ENCODE results near the gene NFX1.

Gene NFX1

GRCh38 chr9:33290247-33291030 is at the start of gene NFX1:
Gene NFX1, plus strand, starts transcription at chr9:33290516. Its CDS starts 57 bp downstream, at chr9:33290573.
- peak; percentile 97 for DNase-seq (ENCODE audit: low read depth)

- DNase-seq (ENCODE audit: low read depth) = no peak
Measured at GRCh38 chr9:33241298-33241697, 49.0 kb upstream of the NFX1 start.

GRCh38 chr9:33242609-33243134 is 47.6 kb upstream of the NFX1 start:
- no peak for DNase-seq (ENCODE audit: low read depth)

GRCh38 chr9:33244137-33244784 is 46.1 kb upstream of the NFX1 start:
- no peak for DNase-seq (ENCODE audit: low read depth)

- no peak for DNase-seq (ENCODE audit: low read depth)
Measured at GRCh38 chr9:33245341-33245740, 45.0 kb upstream of the NFX1 start.

- no peak for DNase-seq (ENCODE audit: low read depth)
Measured at GRCh38 chr9:33246269-33246860, 44.0 kb upstream of the NFX1 start.

- no peak for DNase-seq (ENCODE audit: low read depth)
Measured at GRCh38 chr9:33248606-33249005, 41.7 kb upstream of the NFX1 start.

GRCh38 chr9:33249087-33249658 is 41.1 kb upstream of the NFX1 start:
- no peak for DNase-seq (ENCODE audit: low read depth)

GRCh38 chr9:33249983-33250382 is 40.3 kb upstream of the NFX1 start:
- no peak for DNase-seq (ENCODE audit: low read depth)

- no peak for DNase-seq (ENCODE audit: low read depth)
Measured at GRCh38 chr9:33250458-33250995, 39.8 kb upstream of the NFX1 start.

GRCh38 chr9:33254211-33254610 is 36.1 kb upstream of the NFX1 start:
- DNase-seq (ENCODE audit: low read depth) = no peak

GRCh38 chr9:33255014-33255413 is 35.3 kb upstream of the NFX1 start:
- DNase-seq (ENCODE audit: low read depth) = no peak

- DNase-seq (ENCODE audit: low read depth) = no peak
Measured at GRCh38 chr9:33255471-33255870, 34.8 kb upstream of the NFX1 start.

- DNase-seq (ENCODE audit: low read depth) = no peak
Measured at GRCh38 chr9:33256236-33256635, 34.1 kb upstream of the NFX1 start.

GRCh38 chr9:33257276-33257675 is 33.0 kb upstream of the NFX1 start:
- no peak for DNase-seq (ENCODE audit: low read depth)

GRCh38 chr9:33260372-33260771 is 29.9 kb upstream of the NFX1 start:
- DNase-seq (ENCODE audit: low read depth) = no peak

- no peak for DNase-seq (ENCODE audit: low read depth)
Measured at GRCh38 chr9:33263131-33264002, 26.9 kb upstream of the NFX1 start.

- no peak for DNase-seq (ENCODE audit: low read depth)
Measured at GRCh38 chr9:33264003-33264472, 26.3 kb upstream of the NFX1 start.

- DNase-seq (ENCODE audit: low read depth) = peak; percentile 98
Measured at GRCh38 chr9:33264473-33265177, 25.7 kb upstream of the NFX1 start, which contains the start of the genes BAG1 and CHMP5. Gene BAG1, minus strand, starts transcription at chr9:33264708. Gene CHMP5, plus strand, starts transcription at chr9:33265049. Its CDS starts 30 bp downstream, at chr9:33265079.

GRCh38 chr9:33265211-33265865 is 25.0 kb upstream of the NFX1 start:
- no peak for DNase-seq (ENCODE audit: low read depth)
